ENCODE measurements around the gene G6PC1. TPM values are rescaled to one million over a fixed set of nuclear protein-coding genes. Genes with fewer than 3 reads are reported as not detected.

The G6PC1 gene
- total and polyA plus RNA-seq, 2 of the 13 experiments (the other 11 are each of a cell fraction or from before 2014, with no cell fraction given) = 1.7 to 37.9 TPM

DNA sequence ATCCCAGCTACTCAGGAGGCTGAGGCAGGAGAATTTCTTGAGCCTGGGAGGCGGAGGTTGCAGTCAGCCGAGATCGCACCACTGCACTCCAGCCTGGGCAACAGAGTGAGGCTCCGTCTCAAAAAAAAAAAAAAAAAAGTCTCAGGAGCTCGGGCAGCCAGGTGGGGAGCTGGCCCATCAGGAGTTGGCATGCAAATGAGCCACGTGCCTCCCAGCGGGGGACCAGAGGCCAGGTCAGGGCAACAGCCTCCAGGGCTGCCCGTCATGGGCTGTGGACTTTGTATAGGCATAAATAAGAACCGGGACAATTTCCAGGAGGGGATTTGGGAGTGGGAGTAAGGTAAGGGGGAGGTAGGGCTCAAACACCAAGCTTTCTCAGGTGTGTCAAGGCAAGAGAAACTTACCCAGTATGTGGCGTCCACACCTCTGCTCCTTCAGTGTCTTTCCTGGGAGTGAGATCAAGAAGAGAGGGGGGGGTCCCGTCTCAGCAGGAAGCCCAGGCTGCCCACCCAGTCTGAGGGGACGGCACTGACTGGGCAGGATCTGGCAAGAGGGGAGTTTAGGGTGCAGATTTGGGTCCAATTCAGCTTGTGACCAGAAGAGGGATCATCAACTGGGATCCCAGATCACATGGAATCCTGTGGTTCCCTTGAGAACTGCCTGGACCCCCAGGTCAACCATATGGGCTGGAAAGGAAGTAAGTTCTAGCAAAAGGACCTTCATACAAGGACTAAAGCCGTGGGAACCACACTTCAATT is 22.3 kb upstream of the G6PC1 start (continued):
- TF ChIP-seq, protein P1, sequence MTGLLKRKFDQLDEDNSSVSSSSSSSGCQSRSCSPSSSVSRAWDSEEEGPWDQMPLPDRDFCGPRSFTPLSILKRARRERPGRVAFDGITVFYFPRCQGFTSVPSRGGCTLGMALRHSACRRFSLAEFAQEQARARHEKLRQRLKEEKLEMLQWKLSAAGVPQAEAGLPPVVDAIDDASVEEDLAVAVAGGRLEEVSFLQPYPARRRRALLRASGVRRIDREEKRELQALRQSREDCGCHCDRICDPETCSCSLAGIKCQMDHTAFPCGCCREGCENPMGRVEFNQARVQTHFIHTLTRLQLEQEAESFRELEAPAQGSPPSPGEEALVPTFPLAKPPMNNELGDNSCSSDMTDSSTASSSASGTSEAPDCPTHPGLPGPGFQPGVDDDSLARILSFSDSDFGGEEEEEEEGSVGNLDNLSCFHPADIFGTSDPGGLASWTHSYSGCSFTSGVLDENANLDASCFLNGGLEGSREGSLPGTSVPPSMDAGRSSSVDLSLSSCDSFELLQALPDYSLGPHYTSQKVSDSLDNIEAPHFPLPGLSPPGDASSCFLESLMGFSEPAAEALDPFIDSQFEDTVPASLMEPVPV (CRISPR knock-in tag; IDR thresholded peaks at IDR 0.05) = no peak
- 0 out of 2 replicates have a peak, but pooled peaks have one; percentile 29 for TF ChIP-seq SMC3 (IDR thresholded peaks at IDR 0.05; ENCODE audit: low read length)
- TF ChIP-seq AGO1 (IDR thresholded peaks at IDR 0.05; ENCODE audit: low read depth, low read length, poor library complexity, severe bottlenecking) = no peak
- TF ChIP-seq ZNF382 (CRISPR knock-in tag; IDR thresholded peaks at IDR 0.05; ENCODE audit: borderline replicate concordance) = no peak
- no peak for TF ChIP-seq NKX3-1 (CRISPR knock-in tag; IDR thresholded peaks at IDR 0.05)
- no peak for TF ChIP-seq TIGD3 (CRISPR knock-in tag; IDR thresholded peaks at IDR 0.05; ENCODE audit: borderline replicate concordance)
- no peak; the same call in 1 of the 2 replicates for TF ChIP-seq HMG20A (CRISPR knock-in tag; IDR thresholded peaks at IDR 0.05; ENCODE audit: borderline replicate concordance)
- TF ChIP-seq, protein P2, sequence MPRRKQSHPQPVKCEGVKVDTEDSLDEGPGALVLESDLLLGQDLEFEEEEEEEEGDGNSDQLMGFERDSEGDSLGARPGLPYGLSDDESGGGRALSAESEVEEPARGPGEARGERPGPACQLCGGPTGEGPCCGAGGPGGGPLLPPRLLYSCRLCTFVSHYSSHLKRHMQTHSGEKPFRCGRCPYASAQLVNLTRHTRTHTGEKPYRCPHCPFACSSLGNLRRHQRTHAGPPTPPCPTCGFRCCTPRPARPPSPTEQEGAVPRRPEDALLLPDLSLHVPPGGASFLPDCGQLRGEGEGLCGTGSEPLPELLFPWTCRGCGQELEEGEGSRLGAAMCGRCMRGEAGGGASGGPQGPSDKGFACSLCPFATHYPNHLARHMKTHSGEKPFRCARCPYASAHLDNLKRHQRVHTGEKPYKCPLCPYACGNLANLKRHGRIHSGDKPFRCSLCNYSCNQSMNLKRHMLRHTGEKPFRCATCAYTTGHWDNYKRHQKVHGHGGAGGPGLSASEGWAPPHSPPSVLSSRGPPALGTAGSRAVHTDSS (CRISPR knock-in tag; conservative IDR thresholded peaks at IDR 0.05) = 0 out of 2 replicates have a peak, but pooled peaks have one; percentile 67
- no peak for TF ChIP-seq TAF15 (IDR thresholded peaks at IDR 0.05; ENCODE audit: low read depth, low read length, poor library complexity, severe bottlenecking)
- no peak for TF ChIP-seq ZNF558 (CRISPR knock-in tag; IDR thresholded peaks at IDR 0.05; ENCODE audit: borderline replicate concordance)
- TF ChIP-seq PHF8 (CRISPR knock-in tag; IDR thresholded peaks at IDR 0.05) = no peak
- TF ChIP-seq ZNF18 (CRISPR knock-in tag; IDR thresholded peaks at IDR 0.05; ENCODE audit: insufficient replicate concordance) = no peak
- TF ChIP-seq SNRNP70 (IDR thresholded peaks at IDR 0.05; ENCODE audit: low read depth, low read length) = no peak
- no peak for TF ChIP-seq ZBTB34 (CRISPR knock-in tag; IDR thresholded peaks at IDR 0.05)
- TF ChIP-seq RAD21 (CRISPR knock-in tag; IDR thresholded peaks at IDR 0.05) = peak; percentile 43
- peak; percentile 93 for TF ChIP-seq MLX (CRISPR knock-in tag; IDR thresholded peaks at IDR 0.05)
- TF ChIP-seq ZNF143 (CRISPR knock-in tag; IDR thresholded peaks at IDR 0.05) = no peak

Data from HepG2 (cell line).